Measurements from ENCODE around the gene DPEP2NB.

The DPEP2NB gene

DNA sequence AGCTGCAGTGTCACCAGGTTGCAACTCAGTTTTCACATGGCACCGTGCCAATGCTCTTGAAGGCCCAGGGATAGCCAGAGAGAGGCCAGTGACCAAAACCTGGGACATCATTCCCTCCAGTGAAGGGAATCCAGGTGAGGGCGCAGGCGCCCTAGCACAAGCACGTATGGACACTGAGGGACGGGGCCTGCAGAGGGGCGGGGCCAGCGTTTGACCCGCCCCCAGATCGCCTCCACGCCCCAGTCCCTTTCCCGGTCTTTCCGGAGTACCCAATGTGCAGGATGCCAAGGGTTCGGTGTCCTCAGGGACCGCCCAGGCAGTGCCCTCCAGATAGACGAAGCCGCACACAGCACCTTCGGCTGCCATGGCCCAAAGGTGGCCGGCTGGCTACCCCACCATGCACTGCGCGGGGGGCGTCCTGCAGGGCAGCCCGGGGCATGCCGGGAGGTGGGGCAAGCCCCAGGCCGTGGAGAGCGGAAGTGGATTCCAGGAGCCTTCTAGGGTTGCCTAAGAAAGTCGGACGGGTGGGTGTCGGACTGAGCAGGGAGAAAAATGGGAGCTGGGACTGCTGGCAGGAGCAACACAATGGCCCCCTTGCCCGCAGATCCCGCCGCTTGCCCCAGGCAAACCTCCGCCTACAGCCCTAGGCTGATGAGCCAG, 51.9 kb downstream of the DPEP2NB start:
- FAIRE-seq: no peak
- no peak for DNase-seq (ENCODE audit: low spot score)

Data from urothelium cell line (cell line).